GM19455 (cell line): ENCODE measurements around the gene ATP5PB.

Experiments used
- ATAC-seq: cut with Tn5 transposase; IDR thresholded peaks from one replicate; pipeline ENCODE4 v1.9.1; 2021; ENCODE audit not compliant: unreplicated experiment

The ATP5PB gene

GRCh38 chr1:111505641-111506119, 56.4 kb downstream of the ATP5PB start:
- ATAC-seq: peak; percentile 51

GRCh38 chr1:111506561-111506960, 57.3 kb downstream of the ATP5PB start:
- ATAC-seq: no peak

- ATAC-seq: peak; percentile 52
These were observed 58.3 kb downstream of the ATP5PB start for GRCh38 chr1:111507411-111508201.

- no peak for ATAC-seq
These were observed 60.7 kb downstream of the ATP5PB start for GRCh38 chr1:111509997-111510375.

GRCh38 chr1:111511370-111511769, 62.1 kb downstream of the ATP5PB start:
- no peak for ATAC-seq
